NB4 (cell line): ENCODE data around the gene MAP7D2.
A peak's percentile ranks its signal among the peaks of the same experiment; 100 is the strongest.

Experiments
- DNase-seq: peaks from one replicate; pipeline ENCODE4 v3.0.0; 2010; ENCODE audit warnings: low read depth
- H3K4me3 ChIP-seq: one replicate; pipeline ENCODE4 v1.5.1; 2011; ENCODE audit warnings: mild to moderate bottlenecking, low read depth, low read length, moderate library complexity
- MYC ChIP-seq: IDR thresholded peaks from 2 replicates; pipeline ENCODE4 v1.6.1; 2011; ENCODE audit warnings: low read depth, low read length
- POLR2A ChIP-seq: IDR thresholded peaks from 2 replicates; pipeline ENCODE4 v1.6.1; 2011; ENCODE audit warnings: mild to moderate bottlenecking; ENCODE audit not compliant: insufficient read length; ENCODE audit errors: extremely low read depth
- TF ChIP-seq, protein P1 (sequence below): IDR thresholded peaks from one replicate; pipeline ENCODE4 v1.5.1; 2012; ENCODE audit warnings: low read depth, low read length
- TF ChIP-seq, protein P2 (sequence below): IDR thresholded peaks from 2 replicates; pipeline ENCODE4 v1.6.1; 2011; ENCODE audit warnings: low read depth, low read length

MAP7D2 gene

GRCh38 chrX:20091499-20091898, 25.2 kb downstream of the MAP7D2 start:
- no peak overlapping the region for H3K4me3 ChIP-seq
- no peak for TF ChIP-seq MYC
- TF ChIP-seq, protein P1, sequence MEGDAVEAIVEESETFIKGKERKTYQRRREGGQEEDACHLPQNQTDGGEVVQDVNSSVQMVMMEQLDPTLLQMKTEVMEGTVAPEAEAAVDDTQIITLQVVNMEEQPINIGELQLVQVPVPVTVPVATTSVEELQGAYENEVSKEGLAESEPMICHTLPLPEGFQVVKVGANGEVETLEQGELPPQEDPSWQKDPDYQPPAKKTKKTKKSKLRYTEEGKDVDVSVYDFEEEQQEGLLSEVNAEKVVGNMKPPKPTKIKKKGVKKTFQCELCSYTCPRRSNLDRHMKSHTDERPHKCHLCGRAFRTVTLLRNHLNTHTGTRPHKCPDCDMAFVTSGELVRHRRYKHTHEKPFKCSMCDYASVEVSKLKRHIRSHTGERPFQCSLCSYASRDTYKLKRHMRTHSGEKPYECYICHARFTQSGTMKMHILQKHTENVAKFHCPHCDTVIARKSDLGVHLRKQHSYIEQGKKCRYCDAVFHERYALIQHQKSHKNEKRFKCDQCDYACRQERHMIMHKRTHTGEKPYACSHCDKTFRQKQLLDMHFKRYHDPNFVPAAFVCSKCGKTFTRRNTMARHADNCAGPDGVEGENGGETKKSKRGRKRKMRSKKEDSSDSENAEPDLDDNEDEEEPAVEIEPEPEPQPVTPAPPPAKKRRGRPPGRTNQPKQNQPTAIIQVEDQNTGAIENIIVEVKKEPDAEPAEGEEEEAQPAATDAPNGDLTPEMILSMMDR, result no peak
- TF ChIP-seq, protein P2, sequence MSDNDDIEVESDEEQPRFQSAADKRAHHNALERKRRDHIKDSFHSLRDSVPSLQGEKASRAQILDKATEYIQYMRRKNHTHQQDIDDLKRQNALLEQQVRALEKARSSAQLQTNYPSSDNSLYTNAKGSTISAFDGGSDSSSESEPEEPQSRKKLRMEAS, result no peak
- no peak for DNase-seq

GRCh38 chrX:20089845-20090244, 26.9 kb downstream of the MAP7D2 start:
- DNase-seq, result no peak
- no peak for TF ChIP-seq POLR2A
- no peak overlapping the region for H3K4me3 ChIP-seq

GRCh38 chrX:20080277-20080676, 36.4 kb downstream of the MAP7D2 start:
- DNase-seq, result no peak
- H3K4me3 ChIP-seq, result no peak overlapping the region
- TF ChIP-seq POLR2A (no peak), MYC (no peak)
- TF ChIP-seq, protein P1, result no peak

- H3K4me3 ChIP-seq, result no peak overlapping the region
- TF ChIP-seq MYC (no peak), POLR2A (no peak)
- TF ChIP-seq, protein P2, result no peak
- TF ChIP-seq, protein P1, result no peak
- DNase-seq, result no peak
Observed at GRCh38 chrX:20071511-20072079, 45.1 kb downstream of the MAP7D2 start.

DNA sequence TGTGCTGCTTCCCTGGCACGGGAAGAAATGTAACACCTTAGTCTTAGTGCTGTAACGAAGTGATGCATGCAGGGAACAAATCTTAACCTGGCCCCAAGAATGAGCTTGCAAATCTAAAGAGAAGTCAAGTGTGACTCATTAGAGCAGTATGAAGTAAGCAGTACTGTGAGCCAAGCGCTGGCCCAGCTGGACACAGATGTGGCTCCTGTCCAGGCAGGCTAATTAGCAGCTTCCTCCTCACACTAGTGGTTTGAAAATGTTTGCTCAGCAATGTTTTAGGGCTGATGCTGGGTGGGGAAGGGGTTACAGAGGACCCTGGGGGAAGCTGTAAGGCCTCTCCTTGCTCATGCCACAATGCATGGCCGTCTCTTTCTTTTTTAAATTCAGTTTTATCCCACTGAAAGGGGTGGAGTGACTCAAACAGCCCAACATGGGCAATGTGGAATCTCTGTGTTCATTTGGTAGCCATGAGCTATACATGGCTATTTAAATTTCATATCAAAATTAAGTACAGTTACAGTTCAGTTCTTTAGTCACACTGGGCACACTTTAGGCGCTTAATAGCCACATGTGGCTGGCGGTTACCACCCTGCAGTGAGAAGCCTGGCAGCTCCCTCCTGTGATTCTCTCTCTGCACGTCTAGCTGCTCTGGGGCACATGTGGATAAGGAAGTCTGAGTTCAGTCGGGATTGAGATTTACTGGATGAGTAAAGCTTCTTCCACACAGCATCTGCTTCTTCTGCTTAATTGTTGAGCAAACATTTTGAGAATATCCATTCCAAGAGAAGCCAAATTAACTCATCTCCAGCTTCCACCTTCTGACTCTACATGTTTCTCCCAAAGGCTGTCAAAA, 48.8 kb downstream of the MAP7D2 start:
- TF ChIP-seq, protein P1, result no peak
- TF ChIP-seq, protein P2, result no peak
- TF ChIP-seq MYC (no peak), POLR2A (no peak)
- peak; percentile 59 for DNase-seq
- H3K4me3 ChIP-seq, result no peak overlapping the region

GRCh38 chrX:20066968-20067708, 49.6 kb downstream of the MAP7D2 start:
- H3K4me3 ChIP-seq, result no peak overlapping the region
- TF ChIP-seq, protein P1, result peak; percentile 45
- no peak for TF ChIP-seq POLR2A
- peak; percentile 67 for DNase-seq
